Neural progenitor cell (in vitro differentiated cells): ENCODE results near the gene ATXN1. TPM values are rescaled to one million over a fixed set of nuclear protein-coding genes. Genes with fewer than 3 reads are reported as not detected.

Experiments
- DNase-seq: peaks from one replicate; pipeline ENCODE4 v3.0.0-alpha.2; 2016; ENCODE audit warnings: low spot score
- H2AFZ ChIP-seq: fragments of 200-600 bp; sonication (generic); replicated peaks from 2 replicates; pipeline ENCODE4 v1.6.1; 2016; ENCODE audit warnings: antibody characterized with exemption
- H3F3A ChIP-seq: fragments of 200-600 bp; sonication (generic); 2 replicates; pipeline ENCODE4 v1.6.1; 2016; ENCODE audit warnings: antibody characterized with exemption, low read depth
- H3K27ac ChIP-seq: fragments of 200-600 bp; sonication (generic); 2 replicates; pipeline ENCODE4 v1.5.1; 2016; ENCODE audit warnings: mild to moderate bottlenecking
- H3K27me3 ChIP-seq: fragments of 200-600 bp; sonication (generic); 2 replicates; pipeline ENCODE4 v1.6.1; 2016; ENCODE audit warnings: mild to moderate bottlenecking, moderate library complexity
- H3K36me3 ChIP-seq: fragments of 200-600 bp; sonication (generic); 2 replicates; pipeline ENCODE4 v1.5.1; 2016
- H3K4me1 ChIP-seq: fragments of 200-600 bp; sonication (generic); 2 replicates; pipeline ENCODE4 v1.6.1; 2016; ENCODE audit warnings: mixed run types
- H3K4me2 ChIP-seq: fragments of 200-600 bp; sonication (generic); 2 replicates; pipeline ENCODE4 v1.6.1; 2016
- H3K4me3 ChIP-seq: fragments of 200-600 bp; sonication (generic); 2 replicates; pipeline ENCODE4 v1.5.1; 2016
- H3K79me2 ChIP-seq: fragments of 200-600 bp; sonication (generic); 2 replicates; pipeline ENCODE4 v1.6.1; 2016; ENCODE audit warnings: low read depth
- H3K9ac ChIP-seq: fragments of 200-600 bp; sonication (generic); 2 replicates; pipeline ENCODE4 v1.6.1; 2016
- H3K9me3 ChIP-seq: fragments of 200-600 bp; sonication (generic); 2 replicates; pipeline ENCODE4 v1.5.1; 2016; ENCODE audit warnings: low read depth
- H4K20me1 ChIP-seq: fragments of 200-600 bp; sonication (generic); 2 replicates; pipeline ENCODE4 v1.6.1; 2016; ENCODE audit warnings: low read depth
- H3K27ac Mint-ChIP-seq: 3 replicates; pipeline ENCODE4 v1.8.0; 2021; ENCODE audit warnings: mixed read lengths
- H3K27me3 Mint-ChIP-seq: 2 replicates; pipeline ENCODE4 v1.8.0; 2022; ENCODE audit warnings: low read depth, mild to moderate bottlenecking, inconsistent platforms, moderate library complexity, mixed read lengths; ENCODE audit not compliant: insufficient read depth
- H3K36me3 Mint-ChIP-seq: 3 replicates; pipeline ENCODE4 v1.8.0; 2021; ENCODE audit warnings: mixed read lengths
- H3K4me1 Mint-ChIP-seq: 3 replicates; pipeline ENCODE4 v1.8.0; 2021; ENCODE audit warnings: mixed read lengths
- H3K4me3 Mint-ChIP-seq: 3 replicates; pipeline ENCODE4 v1.8.0; 2021; ENCODE audit warnings: mild to moderate bottlenecking, moderate library complexity, mixed read lengths
- H3K9me3 Mint-ChIP-seq: 3 replicates; pipeline ENCODE4 v1.8.0; 2020; ENCODE audit warnings: mixed read lengths
- CTCF ChIP-seq: fragments of 200-600 bp; sonication (generic); IDR thresholded peaks from 2 replicates; pipeline ENCODE4 v1.5.1; 2017; ENCODE audit warnings: antibody characterized with exemption, mild to moderate bottlenecking
- EZH2 ChIP-seq: fragments of 200-600 bp; sonication (generic); IDR thresholded peaks from 2 replicates; pipeline ENCODE4 v1.6.1; 2017; ENCODE audit warnings: antibody characterized with exemption, mild to moderate bottlenecking, moderate library complexity
- EZH2phosphoT487 ChIP-seq: fragments of 200-600 bp; sonication (generic); IDR thresholded peaks from 2 replicates; pipeline ENCODE4 v1.6.1; 2017; ENCODE audit warnings: antibody characterized with exemption
- total RNA-seq: library from RNA; depleted of rRNA; stranded (reverse); fragments of >200 nt; gene quantifications from 2 replicates; pipeline ENCODE4 v1.2.3, GENCODE V29; 2015; ENCODE audit warnings: low replicate concordance

Gene ATXN1
- total RNA-seq, 1 donor from 2014 or later = 3.6 TPM

- H3K27me3 ChIP-seq = no peaks in the 10 kb centered on the region
- no peak overlapping the region for H3K4me3 Mint-ChIP-seq
- peaks cover 7% of the 10 kb centered on the region for H3K4me1 Mint-ChIP-seq
- peaks cover 4% of the 10 kb centered on the region for H3K36me3 Mint-ChIP-seq
- H3K9me3 Mint-ChIP-seq = no peaks in the 10 kb centered on the region
- no peaks in the 10 kb centered on the region for H3K79me2 ChIP-seq
- no peak overlapping the region for H3K27ac Mint-ChIP-seq
- no peak overlapping the region for H3K4me3 ChIP-seq
- no peak overlapping the region for H2AFZ ChIP-seq
- no peaks in the 10 kb centered on the region for H3K36me3 ChIP-seq
- H3K4me1 ChIP-seq = no peaks in the 10 kb centered on the region
- H3K9me3 ChIP-seq = no peaks in the 10 kb centered on the region
- H3F3A ChIP-seq = no peaks in the 10 kb centered on the region
- H4K20me1 ChIP-seq = no peaks in the 10 kb centered on the region
- no peaks in the 10 kb centered on the region for H3K27me3 Mint-ChIP-seq
- H3K27ac ChIP-seq = no peak overlapping the region
- DNase-seq = no peak
- H3K9ac ChIP-seq = no peak overlapping the region
- TF ChIP-seq EZH2 (no peak), CTCF (no peak), EZH2phosphoT487 (no peak)
- no peak overlapping the region for H3K4me2 ChIP-seq
Measured at GRCh38 chr6:16750566-16750965, 10.7 kb downstream of the ATXN1 start.

GRCh38 chr6:16749516-16750485 lies 11.5 kb downstream of the ATXN1 start:
- Histone ChIP-seq H2AFZ (no peak overlapping the region), H3K9ac (no peak overlapping the region), H4K20me1 (no peaks in the 10 kb centered on the region), H3K4me3 (no peak overlapping the region), H3F3A (no peaks in the 10 kb centered on the region), H3K27ac (no peak overlapping the region), H3K79me2 (no peaks in the 10 kb centered on the region), H3K27me3 (no peaks in the 10 kb centered on the region), H3K9me3 (no peaks in the 10 kb centered on the region), H3K36me3 (no peaks in the 10 kb centered on the region), H3K4me1 (no peaks in the 10 kb centered on the region), H3K4me2 (no peak overlapping the region)
- Mint-ChIP-seq H3K9me3 (no peaks in the 10 kb centered on the region), H3K36me3 (peaks cover 4% of the 10 kb centered on the region), H3K4me1 (peaks cover 7% of the 10 kb centered on the region), H3K27me3 (peaks cover 2% of the 10 kb centered on the region), H3K4me3 (no peak overlapping the region), H3K27ac (no peak overlapping the region)
- TF ChIP-seq CTCF (no peak), EZH2phosphoT487 (no peak), EZH2 (no peak)
- DNase-seq = no peak

GRCh38 chr6:16748025-16748319 lies 13.3 kb downstream of the ATXN1 start:
- H3K27me3 Mint-ChIP-seq = peaks cover 2% of the 10 kb centered on the region
- no peak overlapping the region for H3K4me2 ChIP-seq

More at GRCh38 chr6:16748025-16748319, 13.3 kb downstream of the ATXN1 start:
- Mint-ChIP-seq H3K9me3 (no peaks in the 10 kb centered on the region), H3K4me1 (peaks cover 4% of the 10 kb centered on the region), H3K36me3 (peaks cover 4% of the 10 kb centered on the region), H3K4me3 (no peak overlapping the region), H3K27ac (no peak overlapping the region)
- Histone ChIP-seq H3K4me3 (no peak overlapping the region), H3K9me3 (no peaks in the 10 kb centered on the region), H3K27ac (no peak overlapping the region), H3K4me1 (no peaks in the 10 kb centered on the region), H3K36me3 (no peaks in the 10 kb centered on the region), H3K79me2 (no peaks in the 10 kb centered on the region), H2AFZ (no peak overlapping the region), H4K20me1 (no peaks in the 10 kb centered on the region), H3F3A (no peaks in the 10 kb centered on the region), H3K9ac (no peak overlapping the region), H3K27me3 (no peaks in the 10 kb centered on the region)
- TF ChIP-seq CTCF (no peak), EZH2phosphoT487 (no peak), EZH2 (no peak)
- DNase-seq = no peak
